SIG-M5 (cell line): Measurements from ENCODE around the gene SYTL2.

ENCODE experiments used
- DNase-seq: peaks from one replicate; lab custom pipeline; 2025; lab: John Stamatoyannopoulos, UW

SYTL2 gene

GRCh38 chr11:85762226-85762625, 48.7 kb downstream of the SYTL2 start:
- DNase-seq, result no peak

- DNase-seq, result no peak
Measured at GRCh38 chr11:85759915-85760314, 51.0 kb downstream of the SYTL2 start.

- DNase-seq, result no peak
Measured at GRCh38 chr11:85758480-85759039, 52.4 kb downstream of the SYTL2 start.

- DNase-seq, result no peak
Measured at GRCh38 chr11:85758026-85758425, 52.9 kb downstream of the SYTL2 start.

- DNase-seq, result no peak
Measured at GRCh38 chr11:85756401-85757200, 54.3 kb downstream of the SYTL2 start.

GRCh38 chr11:85755701-85756100, 55.2 kb downstream of the SYTL2 start:
- DNase-seq, result no peak

GRCh38 chr11:85755285-85755684, 55.7 kb downstream of the SYTL2 start:
- no peak for DNase-seq

- DNase-seq, result no peak
Measured at GRCh38 chr11:85752890-85753581, 57.9 kb downstream of the SYTL2 start.

GRCh38 chr11:85752201-85752889, 58.6 kb downstream of the SYTL2 start:
- DNase-seq, result no peak

GRCh38 chr11:85751724-85752123, 59.2 kb downstream of the SYTL2 start:
- DNase-seq, result no peak

- no peak for DNase-seq
Measured at GRCh38 chr11:85750646-85751045, 60.3 kb downstream of the SYTL2 start.

GRCh38 chr11:85749884-85750283, 61.1 kb downstream of the SYTL2 start:
- no peak for DNase-seq

- no peak for DNase-seq
Measured at GRCh38 chr11:85749287-85749834, 61.6 kb downstream of the SYTL2 start.

- no peak for DNase-seq
Measured at GRCh38 chr11:85748455-85748891, 62.5 kb downstream of the SYTL2 start.

- no peak for DNase-seq
Measured at GRCh38 chr11:85746670-85747069, 64.3 kb downstream of the SYTL2 start.

- no peak for DNase-seq
Measured at GRCh38 chr11:85745626-85746025, 65.3 kb downstream of the SYTL2 start.

- no peak for DNase-seq
Measured at GRCh38 chr11:85742873-85743275, 68.1 kb downstream of the SYTL2 start.

- no peak for DNase-seq
Measured at GRCh38 chr11:85742348-85742747, 68.6 kb downstream of the SYTL2 start.

GRCh38 chr11:85740481-85741400, 70.2 kb downstream of the SYTL2 start:
- no peak for DNase-seq

- no peak for DNase-seq
Measured at GRCh38 chr11:85737738-85738137, 73.2 kb downstream of the SYTL2 start.

GRCh38 chr11:85735876-85736460, 75.0 kb downstream of the SYTL2 start:
- no peak for DNase-seq
